Prostate gland (tissue), 2 donors: ENCODE data around the gene LTV1.

Experiments used
- POLR2A ChIP-seq: fragments of 450-650 bp; IDR thresholded peaks from one replicate; pipeline ENCODE4 v1.6.1; 2016; ENCODE audit warnings: antibody characterized with exemption, mild to moderate bottlenecking
- POLR2AphosphoS5 ChIP-seq: sonication (generic); formaldehyde crosslinking; IDR thresholded peaks from one replicate; pipeline ENCODE4 v1.6.1; 2017; ENCODE audit warnings: antibody characterized with exemption
- TF ChIP-seq, protein P1 (sequence below), 4 experiments: fragments of 200-600 bp in 2 of 4; fragments of 450-650 bp in 2 of 4; sonication (generic) in 2 of 4; IDR thresholded peaks; 1 replicate in 3 of 4; 2 replicates in 1 of 4; pipeline ENCODE4 v1.5.1; 2016 to 2019; ENCODE audit warnings: antibody characterized with exemption in 4 of 4, mild to moderate bottlenecking in 2 of 4, moderate library complexity in 2 of 4

DNA sequence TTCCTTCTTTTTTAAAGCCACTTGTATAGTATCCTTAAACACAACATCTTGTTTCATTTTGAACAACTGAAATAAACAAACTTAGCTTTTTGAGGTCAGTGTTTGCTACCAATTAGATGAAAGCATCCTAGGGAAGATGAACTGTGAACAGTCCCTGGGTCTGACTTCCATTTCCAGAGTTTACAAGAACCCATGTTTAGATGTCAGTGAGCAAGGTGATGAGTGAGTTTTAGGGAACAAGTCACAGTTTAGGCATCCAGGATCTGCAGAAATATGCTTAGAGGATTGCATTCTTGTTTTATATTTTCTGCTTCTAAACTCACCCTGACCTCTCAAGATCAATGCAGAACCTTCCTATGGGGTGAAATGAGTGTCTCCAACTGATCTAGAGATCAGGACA lies 24.1 kb downstream of the LTV1 start:
- TF ChIP-seq POLR2A = no peak
- TF ChIP-seq, protein P1, sequence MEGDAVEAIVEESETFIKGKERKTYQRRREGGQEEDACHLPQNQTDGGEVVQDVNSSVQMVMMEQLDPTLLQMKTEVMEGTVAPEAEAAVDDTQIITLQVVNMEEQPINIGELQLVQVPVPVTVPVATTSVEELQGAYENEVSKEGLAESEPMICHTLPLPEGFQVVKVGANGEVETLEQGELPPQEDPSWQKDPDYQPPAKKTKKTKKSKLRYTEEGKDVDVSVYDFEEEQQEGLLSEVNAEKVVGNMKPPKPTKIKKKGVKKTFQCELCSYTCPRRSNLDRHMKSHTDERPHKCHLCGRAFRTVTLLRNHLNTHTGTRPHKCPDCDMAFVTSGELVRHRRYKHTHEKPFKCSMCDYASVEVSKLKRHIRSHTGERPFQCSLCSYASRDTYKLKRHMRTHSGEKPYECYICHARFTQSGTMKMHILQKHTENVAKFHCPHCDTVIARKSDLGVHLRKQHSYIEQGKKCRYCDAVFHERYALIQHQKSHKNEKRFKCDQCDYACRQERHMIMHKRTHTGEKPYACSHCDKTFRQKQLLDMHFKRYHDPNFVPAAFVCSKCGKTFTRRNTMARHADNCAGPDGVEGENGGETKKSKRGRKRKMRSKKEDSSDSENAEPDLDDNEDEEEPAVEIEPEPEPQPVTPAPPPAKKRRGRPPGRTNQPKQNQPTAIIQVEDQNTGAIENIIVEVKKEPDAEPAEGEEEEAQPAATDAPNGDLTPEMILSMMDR (IDR thresholded peaks at IDR 0.05) = no peak
- no peak for TF ChIP-seq POLR2AphosphoS5
